ENCODE data around the gene DNPH1.

The DNPH1 gene

GRCh38 chr6:43228951-43229802 is at the start of gene DNPH1:
TSS of gene DNPH1 (minus strand) at chr6:43229481. CDS start at chr6:43229456, 25 bp downstream.
- Histone ChIP-seq H2AFZ (ENCODE audit: low read length) (peak within 1 kb of the TSS; percentile 68), H3K27me3 (ENCODE audit: insufficient read depth, low read length, poor library complexity, severe bottlenecking) (no peaks in the 10 kb centered on the region), H3K36me3 (ENCODE audit: insufficient read depth, low read length) (no peaks in the 10 kb centered on the region), H3K4me1 (ENCODE audit: insufficient read depth, low read length, poor library complexity, severe bottlenecking) (peaks cover 17% of the 10 kb centered on the region), H3K9me2 (replicated peaks; ENCODE audit: low read depth, low read length) (no peaks in the 10 kb centered on the region), H3K9ac (ENCODE audit: low read depth, low read length, poor library complexity, severe bottlenecking) (peak within 1 kb of the TSS; percentile 73), H3K4me3 (ENCODE audit: low read length, poor library complexity, severe bottlenecking) (peak within 1 kb of the TSS; percentile 76), H4K20me1 (ENCODE audit: insufficient read depth, low read length, poor library complexity, severe bottlenecking) (no peaks in the 10 kb centered on the region), H3K9me3 (ENCODE audit: insufficient read depth, low read depth, low read length) (no peaks in the 10 kb centered on the region), H3K4me2 (ENCODE audit: low read depth, low read length, poor library complexity, severe bottlenecking) (peak within 1 kb of the TSS; percentile 80), H3K79me2 (ENCODE audit: insufficient read depth, low read length) (peaks cover 9% of the 10 kb centered on the region; the same call in 1 of the 2 replicates), H3F3A (ENCODE audit: low read depth) (no peaks in the 10 kb centered on the region)
- TF ChIP-seq EZH2phosphoT487 (IDR thresholded peaks at IDR 0.05; ENCODE audit: borderline replicate concordance) (no peak), CTCF (conservative IDR thresholded peaks at IDR 0.05; ENCODE audit: low read length) (peak; percentile 75)

GRCh38 chr6:43278524-43279078 is 49.3 kb upstream of the DNPH1 start:
- no peak overlapping the region for H3K4me3 ChIP-seq (ENCODE audit: low read length, poor library complexity, severe bottlenecking)
- H3K9me3 ChIP-seq (ENCODE audit: insufficient read depth, low read depth, low read length), result no peaks in the 10 kb centered on the region
- no peaks in the 10 kb centered on the region for H4K20me1 ChIP-seq (ENCODE audit: insufficient read depth, low read length, poor library complexity, severe bottlenecking)
- H3F3A ChIP-seq (ENCODE audit: low read depth), result no peaks in the 10 kb centered on the region
- TF ChIP-seq EZH2phosphoT487 (IDR thresholded peaks at IDR 0.05; ENCODE audit: borderline replicate concordance) (no peak), CTCF (conservative IDR thresholded peaks at IDR 0.05; ENCODE audit: low read length) (no peak)
- no peak overlapping the region for H3K9ac ChIP-seq (ENCODE audit: low read depth, low read length, poor library complexity, severe bottlenecking)
- H3K4me2 ChIP-seq (ENCODE audit: low read depth, low read length, poor library complexity, severe bottlenecking), result no peak overlapping the region
- no peaks in the 10 kb centered on the region for H3K27me3 ChIP-seq (ENCODE audit: insufficient read depth, low read length, poor library complexity, severe bottlenecking)
- no peak overlapping the region for H2AFZ ChIP-seq (ENCODE audit: low read length)
- no peaks in the 10 kb centered on the region for H3K9me2 ChIP-seq (replicated peaks; ENCODE audit: low read depth, low read length)
- H3K36me3 ChIP-seq (ENCODE audit: insufficient read depth, low read length), result no peaks in the 10 kb centered on the region
- H3K79me2 ChIP-seq (ENCODE audit: insufficient read depth, low read length), result no peaks in the 10 kb centered on the region
- no peaks in the 10 kb centered on the region for H3K4me1 ChIP-seq (ENCODE audit: insufficient read depth, low read length, poor library complexity, severe bottlenecking)

GRCh38 chr6:43277643-43278523 is 48.6 kb upstream of the DNPH1 start:
- Histone ChIP-seq H4K20me1 (ENCODE audit: insufficient read depth, low read length, poor library complexity, severe bottlenecking) (no peaks in the 10 kb centered on the region), H3F3A (ENCODE audit: low read depth) (no peaks in the 10 kb centered on the region), H3K27me3 (ENCODE audit: insufficient read depth, low read length, poor library complexity, severe bottlenecking) (no peaks in the 10 kb centered on the region), H3K9ac (ENCODE audit: low read depth, low read length, poor library complexity, severe bottlenecking) (no peak overlapping the region), H3K79me2 (ENCODE audit: insufficient read depth, low read length) (no peaks in the 10 kb centered on the region), H3K4me1 (ENCODE audit: insufficient read depth, low read length, poor library complexity, severe bottlenecking) (no peaks in the 10 kb centered on the region), H3K36me3 (ENCODE audit: insufficient read depth, low read length) (no peaks in the 10 kb centered on the region), H3K9me3 (ENCODE audit: insufficient read depth, low read depth, low read length) (no peaks in the 10 kb centered on the region), H3K4me3 (ENCODE audit: low read length, poor library complexity, severe bottlenecking) (no peak overlapping the region), H2AFZ (ENCODE audit: low read length) (no peak overlapping the region), H3K4me2 (ENCODE audit: low read depth, low read length, poor library complexity, severe bottlenecking) (no peak overlapping the region), H3K9me2 (replicated peaks; ENCODE audit: low read depth, low read length) (no peaks in the 10 kb centered on the region)
- no peak for TF ChIP-seq CTCF (conservative IDR thresholded peaks at IDR 0.05; ENCODE audit: low read length)
- TF ChIP-seq EZH2phosphoT487 (IDR thresholded peaks at IDR 0.05; ENCODE audit: borderline replicate concordance), result no peak
